K562 (cell line): ENCODE results near the gene DUSP28. TPM values are rescaled to one million over a fixed set of nuclear protein-coding genes. Genes with fewer than 3 reads are reported as not detected.

Experiments
- CBX5 ChIP-seq: IDR thresholded peaks from 2 replicates; pipeline ENCODE4 v1.6.1; 2014; ENCODE audit warnings: low read depth, borderline replicate concordance
- CSDE1 ChIP-seq, 2 experiments: fragments of 450-650 bp; IDR thresholded peaks; 2 replicates each; pipeline ENCODE4 v1.6.1; 2016; ENCODE audit warnings: mild to moderate bottlenecking in 1 of 2
- CUX1 ChIP-seq: fragments of 200-800 bp; sonication (Bioruptor generic); IDR thresholded peaks from 2 replicates; pipeline ENCODE4 v1.6.1; 2016; ENCODE audit warnings: missing genetic modification characterization, missing compliant biosample characterization
- HOMEZ ChIP-seq: fragments of 250-450 bp; sonication (Bioruptor Pico); IDR thresholded peaks from 2 replicates; pipeline ENCODE4 v1.4.0; 2020; ENCODE audit warnings: mild to moderate bottlenecking, moderate library complexity
- MTA2 ChIP-seq: fragments of 450-650 bp; IDR thresholded peaks from 2 replicates; pipeline ENCODE4 v1.6.1; 2016; ENCODE audit warnings: low read depth
- NCOA2 ChIP-seq, 2 experiments: fragments of 450-650 bp; IDR thresholded peaks; 2 replicates each; pipeline ENCODE4 v1.6.1; 2018; ENCODE audit warnings: mild to moderate bottlenecking in 2 of 2, moderate library complexity in 1 of 2; ENCODE audit not compliant: partially characterized antibody in 2 of 2
- NR2C1 ChIP-seq, 2 experiments: fragments of 450-650 bp; IDR thresholded peaks; 2 replicates each; pipeline ENCODE4 v1.6.1; 2017; ENCODE audit warnings: mild to moderate bottlenecking in 2 of 2, antibody characterized with exemption in 1 of 2, inconsistent platforms in 1 of 2, missing compliant biosample characterization in 1 of 2, missing genetic modification characterization in 1 of 2
- NR4A1 ChIP-seq, 2 experiments: fragments of 250-450 bp in 1 of 2; fragments of 450-650 bp in 1 of 2; sonication (Bioruptor Pico) in 1 of 2; IDR thresholded peaks; 2 replicates each; pipeline versions ENCODE4 v1.4.0 to v1.6.1; 2016 to 2020; ENCODE audit warnings: mild to moderate bottlenecking in 2 of 2, missing compliant biosample characterization in 1 of 2, missing genetic modification characterization in 1 of 2, moderate library complexity in 1 of 2
- PHF8 ChIP-seq: fragments of 200-600 bp; sonication (generic); IDR thresholded peaks from 2 replicates; pipeline ENCODE4 v1.6.1; 2012; ENCODE audit warnings: mixed run types, mild to moderate bottlenecking, inconsistent platforms, low read length, moderate library complexity, borderline replicate concordance
- SLC30A9 ChIP-seq: fragments of 250-450 bp; sonication (Bioruptor Pico); IDR thresholded peaks from 2 replicates; pipeline ENCODE4 v1.8.0; 2022; ENCODE audit warnings: mild to moderate bottlenecking, moderate library complexity
- SMARCA5 ChIP-seq: fragments of 450-650 bp; IDR thresholded peaks from 2 replicates; pipeline ENCODE4 v1.6.1; 2016
- TOE1 ChIP-seq, 2 experiments: fragments of 450-650 bp in 1 of 2; sonication (generic) in 1 of 2; formaldehyde crosslinking in 1 of 2; IDR thresholded peaks; 2 replicates each; pipeline versions ENCODE4 v1.7.1 to v1.8.0; 2016 to 2022; ENCODE audit warnings: borderline replicate concordance in 2 of 2, mild to moderate bottlenecking in 2 of 2, antibody characterized with exemption in 1 of 2, inconsistent platforms in 1 of 2, low read depth in 1 of 2, missing genetic modification reagents in 1 of 2, moderate library complexity in 1 of 2
- ZBTB8A ChIP-seq: fragments of 450-650 bp; IDR thresholded peaks from 2 replicates; pipeline ENCODE4 v1.6.1; 2018; ENCODE audit warnings: mild to moderate bottlenecking, moderate library complexity; ENCODE audit not compliant: partially characterized antibody
- ZC3H11A ChIP-seq: IDR thresholded peaks from 2 replicates; pipeline ENCODE4 v1.6.1; 2012; ENCODE audit warnings: low read depth, low read length, improper control_type of control experiment
- ZNF184 ChIP-seq: sonication (generic); formaldehyde crosslinking; IDR thresholded peaks from 2 replicates; pipeline ENCODE4 v1.5.0; 2020; ENCODE audit warnings: missing genetic modification reagents
- ZNF263 ChIP-seq: sonication (generic); formaldehyde crosslinking; IDR thresholded peaks from 2 replicates; pipeline ENCODE4 v1.8.0; 2022; ENCODE audit warnings: mild to moderate bottlenecking, missing genetic modification reagents, borderline replicate concordance
- ZNF347 ChIP-seq: fragments of 450-650 bp; formaldehyde crosslinking; IDR thresholded peaks from 2 replicates; pipeline ENCODE4 v1.4.0; 2020; ENCODE audit warnings: low read depth, mild to moderate bottlenecking, moderate library complexity
- ZNF436 ChIP-seq: fragments of 250-450, 450-650 bp; sonication (Bioruptor Pico); formaldehyde crosslinking; IDR thresholded peaks from 2 replicates; pipeline ENCODE4 v1.7.0; 2020; ENCODE audit warnings: mild to moderate bottlenecking
- ZNF668 ChIP-seq: fragments of 250-450 bp; sonication (Bioruptor Pico); IDR thresholded peaks from 2 replicates; pipeline ENCODE4 v1.8.0; 2022; ENCODE audit warnings: mild to moderate bottlenecking, inconsistent platforms
- ZNF76 ChIP-seq: fragments of 250-450 bp; sonication (Bioruptor Pico); IDR thresholded peaks from 2 replicates; pipeline ENCODE4 v1.4.0; 2020; ENCODE audit warnings: mild to moderate bottlenecking, moderate library complexity, borderline replicate concordance
- polyA plus RNA-seq, 8 experiments: library from polyadenylated mRNA; depleted of rRNA in 4 of 8; stranded (reverse) in 5 of 8; unstranded in 3 of 8; fragments of >200 nt; fragmentation: Nextera tagmentation in 2 of 8; fragmentation: Illumina TruSeq in 1 of 8; extraction: Ambion mirVana in 2 of 8; extraction: Trizol in 1 of 8; gene quantifications; 2 replicates each; pipeline versions ENCODE4 v1.2.1 to v1.2.3, GENCODE V29; 2011 to 2014; ENCODE audit warnings: inconsistent platforms in 1 of 8, missing spikeins in 1 of 8
- total RNA-seq, 7 experiments: library from RNA; depleted of rRNA in 6 of 7; stranded (reverse); fragments of >200 nt in 6 of 7; fragmentation: Illumina TruSeq in 2 of 7; extraction: Trizol in 2 of 7; gene quantifications; 2 replicates each; pipeline versions ENCODE4 v1.2.1 to v1.2.3, GENCODE V29; 2011 to 2021; ENCODE audit warnings: low replicate concordance in 1 of 7

DUSP28 gene
- total and polyA plus RNA-seq, 9 of the 15 experiments (the other 6 are each of a cell fraction or from before 2014, with no cell fraction given), result 2.8 to 8.1 (median 4.2) TPM

- no peak for TF ChIP-seq TOE1 (IDR thresholded peaks at IDR 0.05; ENCODE audit: borderline replicate concordance)
- no peak for TF ChIP-seq TOE1 (CRISPR knock-in tag; IDR thresholded peaks at IDR 0.05; ENCODE audit: borderline replicate concordance, low read depth)
- no peak for TF ChIP-seq ZNF347
- TF ChIP-seq CSDE1 (IDR thresholded peaks at IDR 0.05), result no peak
- no peak for TF ChIP-seq NR2C1 (IDR thresholded peaks at IDR 0.05)
- 0 out of 2 replicates have a peak, but pooled peaks have one; percentile 8 for TF ChIP-seq NR2C1 (tag; IDR thresholded peaks at IDR 0.05)
- TF ChIP-seq ZNF668 (CRISPR knock-in tag), result no peak
- TF ChIP-seq SLC30A9, result no peak
- TF ChIP-seq MTA2, result peak; percentile 57
- no peak for TF ChIP-seq ZC3H11A
- TF ChIP-seq ZNF184 (CRISPR knock-in tag), result no peak
- TF ChIP-seq ZNF263 (CRISPR knock-in tag), result peak; percentile 73; the same call in 1 of the 2 replicates
- TF ChIP-seq NCOA2 (IDR thresholded peaks at IDR 0.05; ENCODE audit: partially characterized antibody in 2 of 2), result no peak
- TF ChIP-seq CUX1 (CRISPR knock-in tag), result no peak
- TF ChIP-seq ZNF436 (CRISPR knock-in tag), result no peak
- no peak for TF ChIP-seq ZNF76 (CRISPR knock-in tag)
- no peak for TF ChIP-seq ZBTB8A
- TF ChIP-seq PHF8, result peak; percentile 45; the same call in 1 of the 2 replicates
- no peak for TF ChIP-seq CBX5
- no peak for TF ChIP-seq NR4A1 (CRISPR knock-in tag; IDR thresholded peaks at IDR 0.05)
- TF ChIP-seq NR4A1 (tag; IDR thresholded peaks at IDR 0.05), result 0 out of 2 replicates have a peak, but pooled peaks have one; percentile 11
- no peak for TF ChIP-seq SMARCA5
- no peak for TF ChIP-seq HOMEZ (CRISPR knock-in tag)
Measured at GRCh38 chr2:240565333-240566202, 5.4 kb downstream of the DUSP28 start (continued).
